ENCODE results near the gene CSTF3. TPM values are rescaled to one million over a fixed set of nuclear protein-coding genes. Genes with fewer than 3 reads are reported as not detected.

CSTF3 gene
- polyA plus RNA-seq, result 23.8 to 41.1 TPM (median 25.6 TPM) in 3 replicates
- polyA plus RNA-seq (2011; ENCODE audit: low read depth), result 62.6 TPM
- polyA plus RNA-seq (2011; cell fraction: cytosol; rRNA removed), result 13.8 and 23.7 TPM in 2 replicates
- polyA plus RNA-seq (2011; cell fraction: nucleus; rRNA removed), result 40.8 and 59.2 TPM in 2 replicates
- 27.1 and 28.6 TPM in 2 replicates for polyA plus RNA-seq (2012; ENCODE audit: low replicate concordance)
- 10.7 to 32.3 TPM (median 14.1 TPM) in 3 replicates for polyA minus RNA-seq
- polyA minus RNA-seq (2011; cell fraction: cytosol; rRNA and poly(A)+ RNA removed), result 8.8 TPM
- 41.6 and 54.8 TPM in 2 replicates for polyA minus RNA-seq (2011; cell fraction: nucleus; rRNA and poly(A)+ RNA removed)

GRCh38 chr11:33161120-33162005 is at the start of gene CSTF3:
Gene CSTF3 (minus strand): TSS chr11:33161480. CDS start chr11:33161325, 155 bp downstream.
- Histone ChIP-seq H3K4me2 (ENCODE audit: control insufficient read depth, extremely low read depth, insufficient read depth, low read depth, low read length) (peak within 1 kb of the TSS; percentile 99), H3K79me2 (ENCODE audit: control insufficient read depth, insufficient read depth, low read length) (peaks cover 49% of the 10 kb centered on the region), H3K36me3 (ENCODE audit: control insufficient read depth in 2 of 2, extremely low read depth in 1 of 2, insufficient read depth in 2 of 2, low read length in 2 of 2) (peaks cover 0 to 4% of the 10 kb centered on the region in 2 experiments), H4K20me1 (ENCODE audit: control insufficient read depth, extremely low read depth, insufficient read depth, low read length) (peaks cover 9% of the 10 kb centered on the region), H3K27me3 (ENCODE audit: control insufficient read depth, extremely low read depth, insufficient read depth, low read length) (no peaks in the 10 kb centered on the region), H3K9ac (ENCODE audit: control insufficient read depth, extremely low read depth, insufficient read depth, low read length) (peak within 1 kb of the TSS; percentile 99), H3K9me1 (ENCODE audit: control insufficient read depth, extremely low read depth, insufficient read depth, low read length) (no peaks in the 10 kb centered on the region), H3K9me3 (ENCODE audit: control insufficient read depth, low read depth, low read length) (no peaks in the 10 kb centered on the region), H3K4me1 (ENCODE audit: control insufficient read depth, extremely low read depth, insufficient read depth, low read length) (peaks cover 22% of the 10 kb centered on the region), H3K4me3 (ENCODE audit: control insufficient read depth in 2 of 3, extremely low read depth in 1 of 3, insufficient read depth in 2 of 3, low read depth in 1 of 3, low read length in 3 of 3) (peak within 1 kb of the TSS; percentile 77 to 100 (median 89)), H3K27ac (ENCODE audit: control insufficient read depth, insufficient read depth, low read length) (peak within 1 kb of the TSS; percentile 99), H2AFZ (ENCODE audit: control insufficient read depth, low read length) (peak within 1 kb of the TSS; percentile 84)
- dilution Hi-C loops (cut with MboI; ENCODE audit: extremely low pct_ligation_motif_present, low sequenced_read_pairs), result no loop called here
- TF ChIP-seq EZH2 (IDR thresholded peaks at IDR 0.05; ENCODE audit: low read length) (no peak), CTCF (optimal IDR thresholded peaks at IDR 0.05 in 1 of 3, IDR thresholded peaks at IDR 0.05 in 1 of 3, conservative IDR thresholded peaks at IDR 0.05 in 1 of 3; ENCODE audit: extremely low read depth in 1 of 3, insufficient read depth in 2 of 3, low read length in 3 of 3) (peak in 2 of 3 experiments; percentile 21 to 38)
- FAIRE-seq (peak; percentile 56), DNase-seq (ENCODE audit: low read depth, low spot score) (peak; percentile 78)

- no peak overlapping the region for H3K27ac ChIP-seq (ENCODE audit: control insufficient read depth, insufficient read depth, low read length)
- H2AFZ ChIP-seq (ENCODE audit: control insufficient read depth, low read length), result no peak overlapping the region
- H3K4me2 ChIP-seq (ENCODE audit: control insufficient read depth, extremely low read depth, insufficient read depth, low read depth, low read length), result no peak overlapping the region
- H3K9ac ChIP-seq (ENCODE audit: control insufficient read depth, extremely low read depth, insufficient read depth, low read length), result no peak overlapping the region
- no peaks in the 10 kb centered on the region for H3K27me3 ChIP-seq (ENCODE audit: control insufficient read depth, extremely low read depth, insufficient read depth, low read length)
- no peaks in the 10 kb centered on the region for H3K79me2 ChIP-seq (ENCODE audit: control insufficient read depth, insufficient read depth, low read length)
- FAIRE-seq, result no peak
- no peaks in the 10 kb centered on the region for H3K9me1 ChIP-seq (ENCODE audit: control insufficient read depth, extremely low read depth, insufficient read depth, low read length)
- H3K4me1 ChIP-seq (ENCODE audit: control insufficient read depth, extremely low read depth, insufficient read depth, low read length), result no peaks in the 10 kb centered on the region
- no peak for DNase-seq (ENCODE audit: low read depth, low spot score)
- no peaks in the 10 kb centered on the region for H3K36me3 ChIP-seq (ENCODE audit: control insufficient read depth in 2 of 2, extremely low read depth in 1 of 2, insufficient read depth in 2 of 2, low read length in 2 of 2)
- H3K4me3 ChIP-seq (ENCODE audit: control insufficient read depth in 2 of 3, extremely low read depth in 1 of 3, insufficient read depth in 2 of 3, low read depth in 1 of 3, low read length in 3 of 3), result no peak overlapping the region
- dilution Hi-C loops (cut with MboI; ENCODE audit: extremely low pct_ligation_motif_present, low sequenced_read_pairs), result no loop called here
- no peaks in the 10 kb centered on the region for H4K20me1 ChIP-seq (ENCODE audit: control insufficient read depth, extremely low read depth, insufficient read depth, low read length)
- H3K9me3 ChIP-seq (ENCODE audit: control insufficient read depth, low read depth, low read length), result no peaks in the 10 kb centered on the region
- TF ChIP-seq CTCF (optimal IDR thresholded peaks at IDR 0.05 in 1 of 3, IDR thresholded peaks at IDR 0.05 in 1 of 3, conservative IDR thresholded peaks at IDR 0.05 in 1 of 3; ENCODE audit: extremely low read depth in 1 of 3, insufficient read depth in 2 of 3, low read length in 3 of 3) (no peak), EZH2 (IDR thresholded peaks at IDR 0.05; ENCODE audit: low read length) (no peak)
Observed at GRCh38 chr11:33208150-33208549, 46.9 kb upstream of the CSTF3 start.

Data from keratinocyte (primary cell).